Measurements from ENCODE around the gene POF1B.

Gene POF1B

GRCh38 chrX:85243155-85243554 is 136.3 kb downstream of the POF1B start:
- DNase-seq: peak; percentile 2
